HG03280 (cell line): ENCODE results near the gene CLASP2.

ENCODE experiments used
- ATAC-seq: cut with Tn5 transposase; IDR thresholded peaks from one replicate; pipeline ENCODE4 v1.9.1; 2021; ENCODE audit warnings: mild to moderate bottlenecking, moderate library complexity; ENCODE audit not compliant: unreplicated experiment

The CLASP2 gene

DNA sequence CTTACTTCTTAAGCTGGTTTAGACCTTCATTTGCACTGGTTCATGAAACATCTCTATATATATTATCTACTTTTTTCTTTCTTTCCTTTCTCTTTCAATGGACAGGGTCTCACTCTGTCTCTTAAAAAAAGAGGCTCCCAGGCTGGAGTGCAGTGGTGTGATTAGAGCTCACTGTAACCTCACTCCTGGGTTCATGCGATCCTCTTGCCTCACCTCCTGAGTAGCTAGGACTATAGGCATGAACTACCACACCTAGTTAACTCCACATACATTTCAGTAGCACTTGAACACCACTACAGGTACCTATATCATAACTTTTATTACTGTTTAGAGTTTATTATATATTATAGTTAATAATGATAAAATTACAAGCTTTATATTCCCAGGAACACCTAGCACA lies 160.8 kb downstream of the CLASP2 start:
- ATAC-seq, result no peak

DNA sequence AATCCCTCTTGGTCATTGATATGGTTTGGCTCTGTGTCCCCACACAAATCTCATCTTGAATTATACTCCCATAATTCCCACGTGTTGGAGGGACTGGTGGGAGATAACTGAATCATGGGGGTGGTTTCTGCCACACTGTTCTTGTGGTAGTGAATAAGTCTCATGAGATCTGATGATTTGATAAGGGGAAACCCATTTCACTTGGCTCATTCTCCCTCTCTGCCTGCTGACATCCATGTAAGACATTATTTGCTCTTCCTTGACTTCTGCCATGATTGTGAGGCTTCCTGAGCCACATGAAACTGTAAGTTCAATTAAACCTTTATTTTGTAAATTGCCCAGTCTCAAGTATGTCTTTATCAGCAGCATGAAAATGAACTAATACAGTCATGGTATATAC lies 171.0 kb downstream of the CLASP2 start:
- ATAC-seq, result no peak

DNA sequence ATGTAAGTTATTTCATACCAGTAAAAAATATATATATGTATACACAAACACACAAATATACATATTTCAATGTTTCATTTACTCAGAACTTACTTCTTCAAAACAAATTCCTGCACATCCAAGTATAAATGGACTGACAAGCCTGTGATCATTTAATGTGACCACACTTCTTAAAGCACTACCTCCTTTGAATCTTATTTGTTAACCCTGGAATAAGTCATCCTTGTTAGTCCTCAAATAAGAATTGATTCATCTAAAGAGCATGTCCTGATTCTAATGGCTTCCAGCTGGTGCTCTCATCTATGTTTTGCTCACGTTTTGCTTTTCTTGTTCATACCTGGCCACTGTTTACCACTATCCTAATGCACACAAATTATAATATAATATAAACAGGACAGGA lies 173.9 kb downstream of the CLASP2 start:
- no peak for ATAC-seq

DNA sequence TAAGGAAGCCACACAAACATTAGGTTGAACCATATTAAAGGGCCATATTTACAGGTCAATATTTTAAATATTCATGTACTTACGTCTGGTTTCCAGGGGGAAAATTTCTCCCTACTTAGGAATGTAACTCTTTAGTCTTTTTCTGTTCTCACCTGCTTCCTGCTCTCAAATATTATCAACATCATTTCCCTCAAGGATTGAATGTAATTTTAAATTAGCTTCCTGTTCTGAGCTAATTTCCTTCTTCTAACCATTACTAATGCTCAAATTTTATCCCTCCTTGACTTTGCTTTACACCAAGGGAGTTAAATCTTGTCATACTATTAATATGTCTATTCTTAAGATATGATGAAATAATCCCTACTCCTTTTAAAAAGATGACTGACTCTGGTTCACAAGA lies 174.5 kb downstream of the CLASP2 start:
- ATAC-seq, result no peak

DNA sequence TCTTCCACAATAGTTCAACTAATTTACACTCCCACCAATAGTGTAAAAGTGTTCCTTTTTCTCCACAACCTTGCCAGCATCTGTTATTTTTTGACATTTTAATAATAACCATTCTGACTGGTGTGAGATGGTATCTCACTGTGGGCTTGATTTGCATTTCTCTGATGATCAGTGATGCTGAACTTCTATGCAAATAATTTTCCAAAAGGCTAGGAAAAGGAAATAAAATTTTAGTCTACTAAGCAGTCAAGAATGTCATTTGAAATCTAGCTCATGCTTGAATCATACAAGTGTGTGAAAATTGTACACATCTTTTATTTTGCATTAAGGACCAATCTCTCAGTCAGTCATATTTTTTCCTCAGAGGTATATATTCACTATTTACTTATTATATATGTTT lies 176.1 kb downstream of the CLASP2 start:
- ATAC-seq, result no peak

DNA sequence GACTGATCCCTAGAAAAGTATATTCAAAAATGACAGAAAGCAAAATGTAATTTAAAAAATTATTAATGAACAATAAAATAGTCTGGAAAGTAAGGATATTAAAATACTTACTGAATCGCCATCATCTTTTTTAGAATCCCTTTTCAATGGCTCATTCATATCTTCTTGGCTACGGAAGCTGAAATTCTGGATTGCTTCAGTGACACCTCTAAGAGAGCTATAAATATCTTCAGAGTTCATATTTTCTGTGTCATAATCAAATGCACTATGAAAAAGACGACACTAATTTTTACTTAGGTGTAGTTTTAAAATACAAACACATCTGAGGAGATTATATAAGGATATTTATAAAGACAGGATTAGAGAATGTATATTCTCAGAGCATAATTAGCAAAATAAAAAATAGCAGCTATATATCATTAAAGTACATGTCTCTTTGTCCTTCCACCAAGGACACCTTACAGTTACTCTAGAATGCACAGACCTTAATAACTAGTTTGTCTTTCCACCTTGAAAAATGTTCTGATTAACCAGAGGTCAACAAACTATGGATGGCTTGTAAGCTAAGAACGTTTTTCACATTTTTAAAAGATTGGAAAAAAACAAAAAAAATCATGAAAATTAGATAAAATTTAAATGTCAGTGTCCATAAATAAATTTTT lies 179.2 kb downstream of the CLASP2 start:
- ATAC-seq, result no peak

DNA sequence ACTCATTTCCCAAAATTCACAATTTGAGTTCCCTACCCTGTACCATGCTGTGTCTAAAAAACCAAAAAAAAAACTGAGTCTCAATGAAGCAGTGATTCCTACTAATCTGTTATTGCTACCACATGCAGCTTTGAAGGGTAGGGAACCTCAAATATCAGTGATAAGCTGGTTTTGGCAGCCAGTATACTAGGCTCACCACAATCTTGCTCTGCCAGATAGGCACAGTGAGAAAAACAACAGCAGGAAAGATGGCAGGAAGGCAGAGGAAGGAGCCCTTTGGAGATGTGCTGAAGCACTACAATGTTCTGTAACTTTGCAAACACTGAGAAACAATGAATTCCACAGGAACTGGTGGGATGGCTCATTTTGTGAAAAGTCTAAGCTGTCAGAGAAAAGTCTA lies 180.9 kb downstream of the CLASP2 start:
- no peak for ATAC-seq

DNA sequence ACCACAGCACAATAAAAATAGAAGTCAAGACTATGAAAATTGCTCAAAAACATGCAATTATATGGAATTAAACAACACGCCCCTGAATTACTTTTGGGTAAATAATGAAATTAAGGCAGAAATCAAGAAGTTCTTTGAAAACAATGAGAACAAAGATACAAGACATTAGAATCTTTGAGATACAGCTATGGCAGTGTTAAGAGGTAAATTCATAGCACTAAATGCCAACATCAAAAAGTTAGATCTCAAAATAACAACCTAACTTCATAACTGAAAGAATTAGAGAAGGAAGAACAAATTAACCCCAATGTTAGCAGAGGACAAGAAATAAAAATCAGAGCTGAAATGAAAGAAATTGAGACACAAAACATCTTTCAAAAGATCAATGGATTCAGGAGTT lies 191.3 kb downstream of the CLASP2 start:
- ATAC-seq, result no peak

DNA sequence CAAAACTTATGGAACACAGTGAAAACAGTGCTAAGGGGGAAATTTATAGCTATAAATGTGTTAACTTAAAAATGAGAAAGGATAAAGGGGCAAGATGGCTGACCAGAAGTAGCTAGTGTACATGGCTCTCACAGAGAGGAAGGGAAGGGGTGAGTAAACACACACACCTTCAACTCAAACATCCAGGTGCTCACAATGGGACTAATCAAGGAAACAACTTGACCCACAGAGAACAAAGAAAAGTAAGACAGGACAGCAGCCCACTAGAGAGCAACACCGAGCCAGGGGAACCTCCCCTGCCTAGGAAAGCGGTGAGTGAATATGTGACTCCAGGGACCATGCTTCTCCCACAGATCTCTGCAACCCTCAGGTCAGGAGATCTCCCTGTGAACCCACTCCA lies 192.8 kb downstream of the CLASP2 start:
- no peak for ATAC-seq

DNA sequence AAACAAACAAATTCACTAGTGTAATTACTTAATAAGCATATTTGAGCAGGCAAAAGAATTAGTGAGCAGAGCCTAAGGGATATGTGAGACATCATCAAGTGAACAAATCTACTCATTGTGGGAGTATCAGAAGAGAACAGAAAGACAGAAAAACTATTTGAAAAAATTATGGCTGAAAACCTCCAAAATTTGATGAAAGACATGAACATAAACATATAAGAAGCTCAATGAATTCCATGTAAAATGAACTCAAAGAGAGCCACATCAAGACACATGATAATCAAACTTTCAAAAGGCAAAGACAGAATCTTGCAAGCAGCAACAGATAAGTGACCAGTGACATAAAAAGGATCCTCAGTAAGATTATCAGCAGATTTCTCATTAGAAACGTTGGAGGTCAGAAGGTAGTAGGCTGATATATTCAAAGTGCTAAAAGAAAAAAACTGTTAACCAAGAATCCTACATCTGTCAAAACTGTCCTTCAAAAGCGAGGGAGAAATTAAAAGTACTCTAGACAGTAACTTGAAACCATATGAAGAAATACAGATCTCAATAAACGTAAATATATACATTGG lies 194.9 kb downstream of the CLASP2 start:
- no peak for ATAC-seq

DNA sequence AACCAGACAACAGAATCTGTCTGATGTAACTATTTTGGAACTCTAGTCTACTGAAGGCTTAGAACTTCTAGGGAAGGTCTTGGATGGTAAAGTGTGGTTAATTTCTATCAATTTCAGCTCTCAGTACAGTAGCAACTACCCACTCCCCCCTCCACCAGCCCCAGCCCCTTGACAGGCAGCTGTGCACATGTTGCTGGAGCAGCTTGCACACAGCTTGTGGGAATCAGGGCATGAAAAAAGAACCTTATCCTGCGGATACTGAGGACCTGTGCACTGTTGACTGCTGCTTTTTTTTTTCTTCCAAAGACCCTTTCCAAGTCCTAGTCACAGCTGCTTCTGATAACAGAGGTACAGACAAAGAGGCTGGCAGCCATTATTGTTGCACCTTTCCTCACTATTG lies 196.3 kb downstream of the CLASP2 start:
- no peak for ATAC-seq

DNA sequence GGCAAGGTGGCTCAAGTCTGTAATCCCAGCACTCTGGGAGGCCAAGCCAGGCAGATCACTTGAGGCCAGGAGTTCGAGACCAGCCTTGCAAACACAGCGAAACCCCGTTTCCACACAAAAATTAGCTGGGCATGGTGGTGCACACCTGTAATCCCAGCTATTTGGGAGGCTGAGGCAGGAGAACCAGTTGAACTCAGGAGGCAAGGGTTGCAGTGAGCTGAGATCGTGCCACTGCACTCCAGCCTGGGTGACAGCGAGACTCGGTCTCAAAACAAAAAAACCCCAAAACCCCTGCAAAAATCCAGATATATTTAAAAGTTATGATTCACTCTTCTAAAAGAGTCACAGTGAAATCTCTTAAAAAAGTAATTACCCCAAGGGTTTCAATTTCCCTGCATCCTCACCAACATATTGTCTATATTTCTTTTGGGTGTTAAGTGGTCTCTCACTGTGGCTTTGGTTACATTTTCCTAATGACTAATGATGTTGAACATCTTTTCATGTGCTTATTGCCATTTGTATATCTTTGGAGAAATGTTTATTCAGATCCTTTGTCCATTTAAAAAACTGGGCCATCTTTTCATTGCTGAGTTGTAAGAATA lies 204.7 kb downstream of the CLASP2 start:
- ATAC-seq, result no peak

DNA sequence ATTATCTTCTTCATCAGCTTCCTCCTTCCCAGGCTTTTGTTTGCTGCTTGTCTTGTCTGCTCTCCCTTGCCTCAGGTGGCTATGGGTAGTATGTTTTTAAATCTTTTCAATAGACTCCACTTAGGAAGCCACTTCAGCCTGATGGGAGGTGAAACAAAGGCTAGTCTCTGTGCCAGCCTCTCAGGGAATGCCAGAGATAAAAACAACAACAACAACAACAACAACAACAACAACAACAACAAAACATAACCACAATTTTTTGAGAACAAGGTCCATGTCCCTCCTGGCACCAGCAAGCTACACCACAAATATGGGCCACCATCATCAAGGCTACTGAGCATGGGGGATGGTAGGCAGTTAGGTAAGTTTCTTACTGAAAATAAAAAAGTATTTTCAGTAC lies 213.0 kb downstream of the CLASP2 start:
- ATAC-seq, result no peak

DNA sequence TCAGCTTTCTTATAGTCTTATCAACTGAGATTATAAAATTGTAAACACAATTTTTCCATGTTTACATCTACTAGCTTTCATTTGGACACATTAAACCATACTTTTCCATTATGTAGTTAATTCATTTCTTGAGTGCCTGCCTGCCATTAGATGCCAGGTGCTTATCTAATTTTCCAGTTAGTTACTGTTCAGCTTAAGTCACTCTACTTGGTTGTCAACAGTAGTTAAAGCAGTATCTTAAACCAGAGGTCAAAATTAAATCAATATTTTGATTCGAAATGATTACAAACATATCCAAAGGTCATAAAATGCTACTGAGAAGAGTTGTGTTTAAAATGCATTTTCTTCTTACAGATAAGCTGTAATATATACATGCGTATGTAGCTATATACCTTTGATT lies 221.6 kb downstream of the CLASP2 start:
- no peak for ATAC-seq

DNA sequence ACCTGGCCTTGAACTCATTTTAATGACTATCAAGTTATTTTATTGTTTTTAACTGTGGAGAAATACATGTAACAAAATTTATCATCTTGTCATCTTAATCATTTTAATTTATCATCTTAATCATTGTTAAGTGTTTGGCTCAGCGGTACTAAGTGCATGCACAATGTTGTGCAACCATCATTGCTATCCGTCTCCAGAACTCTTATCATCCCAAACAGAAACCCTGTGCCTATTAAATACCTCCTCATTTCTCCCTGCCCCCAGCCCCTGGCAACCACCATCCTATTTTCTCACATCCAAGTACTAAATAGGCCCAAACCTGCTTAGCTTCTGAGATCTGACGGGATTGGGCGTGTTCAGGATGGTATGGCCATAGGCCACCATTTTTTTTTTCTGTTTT lies 226.3 kb downstream of the CLASP2 start:
- no peak for ATAC-seq

DNA sequence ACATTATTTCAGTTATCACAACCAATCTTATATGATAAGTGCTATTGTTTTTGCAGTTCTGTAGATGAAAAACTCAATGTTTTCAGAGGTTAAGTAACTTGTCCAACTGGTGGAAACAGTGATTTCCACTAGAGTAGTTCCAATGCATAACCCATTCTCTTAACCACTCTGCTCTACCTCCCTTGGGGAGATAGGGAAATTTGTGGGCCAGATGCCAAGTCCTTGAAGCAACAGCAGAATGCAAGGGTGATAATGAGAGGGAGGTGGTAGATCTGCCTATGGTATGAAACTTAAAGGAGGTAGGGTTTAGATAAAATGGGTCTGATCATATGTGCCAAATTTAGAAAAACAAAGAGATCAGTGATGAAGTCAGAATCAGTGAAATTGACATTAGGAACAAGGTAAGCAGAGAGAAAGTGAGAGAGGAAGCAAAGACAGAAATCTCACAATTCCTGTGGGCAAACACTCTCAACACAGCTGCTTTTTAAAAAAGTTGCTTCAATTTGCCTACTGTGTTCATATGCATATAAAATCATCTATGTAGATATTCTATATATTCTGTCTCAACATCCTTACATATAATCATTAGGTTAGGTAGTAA lies 227.3 kb downstream of the CLASP2 start:
- no peak for ATAC-seq

DNA sequence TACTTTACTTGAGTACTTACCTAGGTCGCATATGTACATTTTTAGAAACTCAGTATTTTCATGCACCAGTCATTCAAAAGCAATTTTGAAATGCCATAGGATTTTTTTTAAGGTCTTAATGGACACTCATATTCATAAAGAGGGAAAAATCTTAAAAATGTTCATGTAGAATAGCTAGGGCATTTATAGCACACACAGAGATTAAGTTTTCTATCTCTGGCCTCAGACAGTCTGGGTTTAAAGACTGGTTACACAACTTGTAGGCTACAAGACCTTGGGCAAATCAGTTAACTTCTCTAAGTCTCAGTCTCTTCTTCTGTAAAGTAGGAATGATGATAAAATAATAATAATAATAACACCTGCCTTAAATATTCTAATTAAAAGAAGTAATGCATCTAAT lies 229.4 kb downstream of the CLASP2 start:
- no peak for ATAC-seq

DNA sequence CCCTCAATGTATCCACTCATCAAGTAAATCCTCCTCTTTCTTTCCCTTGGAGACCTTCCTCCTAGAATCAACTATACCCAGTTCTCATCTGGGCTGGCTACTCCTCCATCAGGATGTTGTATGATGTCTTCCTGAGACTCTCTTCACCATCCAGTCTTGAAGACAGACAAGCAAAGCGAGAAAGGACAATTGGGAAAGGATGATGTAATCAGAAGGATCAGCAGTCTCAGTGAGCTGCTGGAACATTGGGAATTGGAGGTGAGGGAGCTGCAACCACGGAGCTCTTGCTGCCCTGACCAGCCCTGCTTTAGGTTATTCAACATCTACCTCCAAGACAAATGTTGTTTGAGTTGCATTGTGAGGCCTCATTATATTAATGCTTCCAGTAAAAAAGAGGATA lies 229.8 kb downstream of the CLASP2 start:
- no peak for ATAC-seq

DNA sequence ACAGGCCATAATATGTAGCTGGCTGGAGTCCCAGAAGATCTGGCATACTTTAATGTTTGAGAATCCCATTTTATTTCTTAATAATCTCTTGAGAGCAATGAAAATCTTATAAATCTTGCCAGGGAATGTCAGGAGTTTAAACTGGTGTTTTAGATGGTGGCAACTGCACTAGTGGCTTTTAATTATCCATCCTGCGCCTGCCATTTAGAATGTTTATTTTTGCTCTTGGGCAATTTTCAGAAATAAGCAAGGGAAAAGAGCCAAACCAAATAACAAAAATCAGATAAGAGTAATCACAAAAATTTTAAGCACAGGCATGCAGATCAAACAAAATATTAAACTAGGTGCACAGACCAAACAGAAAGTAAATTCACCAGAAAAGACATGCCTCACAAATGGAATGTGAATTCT lies 235.9 kb downstream of the CLASP2 start:
- no peak for ATAC-seq

DNA sequence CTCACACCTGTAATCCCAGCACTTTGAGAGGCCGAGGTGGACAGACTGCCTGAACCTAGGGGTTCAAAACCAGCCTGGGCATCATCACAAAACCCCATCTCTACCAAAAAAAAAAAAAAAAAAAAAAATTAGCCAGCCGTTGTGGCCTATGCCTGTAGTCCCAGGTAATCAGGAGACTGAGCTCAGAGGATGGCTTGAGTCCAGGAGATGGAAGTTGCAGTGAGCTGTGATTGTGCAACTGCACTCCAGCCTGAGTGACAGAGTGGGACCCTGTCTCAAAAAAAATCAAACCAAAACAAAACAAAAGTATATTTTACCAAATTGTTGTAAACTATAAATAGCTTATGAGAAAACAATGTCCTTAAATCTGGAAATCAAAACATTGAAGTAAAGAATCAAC lies 243.2 kb downstream of the CLASP2 start:
- ATAC-seq, result no peak

DNA sequence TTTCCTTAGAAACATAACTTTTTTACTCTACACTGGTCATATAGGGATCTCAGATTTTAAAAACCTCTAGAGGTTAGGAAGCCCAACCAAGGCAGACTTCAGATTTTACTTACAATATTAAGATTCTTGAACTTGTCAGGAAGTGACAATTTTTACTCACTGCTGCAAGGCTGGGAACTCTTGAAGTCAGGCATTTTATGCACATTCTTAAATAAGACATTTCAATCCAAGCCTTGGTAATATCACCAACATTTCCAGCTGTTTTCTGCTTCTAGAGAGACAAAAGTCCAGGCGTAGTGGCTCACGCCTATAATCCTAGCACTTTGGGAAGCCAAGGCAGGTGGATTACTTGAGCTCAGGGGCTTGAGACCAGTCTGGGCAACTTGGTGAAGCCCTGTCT lies 244.2 kb downstream of the CLASP2 start:
- ATAC-seq, result no peak

DNA sequence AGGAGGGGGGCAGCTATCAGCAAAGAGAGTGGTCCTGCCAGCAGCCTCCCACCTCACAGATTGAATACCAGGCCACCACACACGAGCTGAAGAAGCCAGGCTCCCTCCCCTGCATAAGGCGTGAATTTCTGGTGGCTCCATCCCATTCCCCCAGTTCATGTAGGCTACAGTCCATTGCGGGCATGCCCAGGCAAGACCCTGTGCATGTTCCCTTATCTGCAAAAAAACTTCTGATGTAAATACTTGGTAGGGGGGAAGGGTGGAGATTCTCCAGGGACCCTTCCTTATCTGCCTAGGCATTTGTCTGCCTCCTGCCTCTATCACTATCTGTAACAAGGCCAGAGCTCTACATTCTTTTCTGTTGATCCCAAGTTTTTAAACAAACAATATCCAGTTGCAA lies 250.3 kb downstream of the CLASP2 start:
- no peak for ATAC-seq
